ENCODE measurements around the gene TMEM213. TPM values are rescaled to one million over a fixed set of nuclear protein-coding genes. Genes with fewer than 3 reads are reported as not detected.

Gene TMEM213
- total RNA-seq, 1 experiment from 2014 or later, result not detected

- TF ChIP-seq ZBTB33 (IDR thresholded peaks at IDR 0.05; ENCODE audit: extremely low read depth, insufficient replicate concordance, low read length) (no peak), EZH2 (IDR thresholded peaks at IDR 0.05) (no peak)
Observed at GRCh38 chr7:138756591-138757242, 41.1 kb upstream of the TMEM213 start (continued).

- ATAC-seq, result no peak
- intact Hi-C loops (cut with micrococcal nuclease), result no loop called here
- TF ChIP-seq ZBTB33 (IDR thresholded peaks at IDR 0.05; ENCODE audit: extremely low read depth, insufficient replicate concordance, low read length) (no peak), EZH2 (IDR thresholded peaks at IDR 0.05) (no peak), CBX3 (IDR thresholded peaks at IDR 0.05; ENCODE audit: low read depth) (no peak), ELF1 (IDR thresholded peaks at IDR 0.05; ENCODE audit: borderline replicate concordance, low read depth) (no peak), ZFX (IDR thresholded peaks at IDR 0.05) (no peak), SP1 (IDR thresholded peaks at IDR 0.05; ENCODE audit: low read depth) (no peak), YY1 (IDR thresholded peaks at IDR 0.05; ENCODE audit: extremely low read depth, insufficient replicate concordance, low read depth, low read length) (no peak), REST (IDR thresholded peaks at IDR 0.05; ENCODE audit: low read depth) (no peak), SRF (IDR thresholded peaks at IDR 0.05; ENCODE audit: low read depth) (no peak), EZH2phosphoT487 (IDR thresholded peaks at IDR 0.05; ENCODE audit: borderline replicate concordance) (no peak), JUND (IDR thresholded peaks at IDR 0.05) (no peak), ATF3 (IDR thresholded peaks at IDR 0.05) (no peak), POLR2A (IDR thresholded peaks at IDR 0.05; ENCODE audit: borderline replicate concordance, extremely low read depth, insufficient read depth, insufficient read length) (no peak), FOSL1 (IDR thresholded peaks at IDR 0.05; ENCODE audit: low read depth) (no peak), EGR1 (IDR thresholded peaks at IDR 0.05; ENCODE audit: low read depth) (no peak), RAD21 (IDR thresholded peaks at IDR 0.05; ENCODE audit: low read depth) (no peak), ZNF274 (IDR thresholded peaks at IDR 0.05; ENCODE audit: low read depth, low read length) (no peak)
Observed at GRCh38 chr7:138768241-138768640, 29.6 kb upstream of the TMEM213 start.

More at GRCh38 chr7:138768241-138768640, 29.6 kb upstream of the TMEM213 start:
- no peak overlapping the region for H3K27ac ChIP-seq (ENCODE audit: low read depth, low read length)
- H2AFZ ChIP-seq (ENCODE audit: low read depth, low read length, poor library complexity, severe bottlenecking), result no peak overlapping the region
- H3K79me2 ChIP-seq (ENCODE audit: insufficient read depth, low read length), result no peaks in the 10 kb centered on the region
- DNase-seq (ENCODE audit: low read depth, low spot score), result no peak
- no peaks in the 10 kb centered on the region for H3K27me3 ChIP-seq (ENCODE audit: insufficient read depth, low read length)
- POLR2A ChIA-PET, result no interaction called here
- H4K20me1 ChIP-seq (ENCODE audit: insufficient read depth), result no peaks in the 10 kb centered on the region
- no peaks in the 10 kb centered on the region for H3K4me1 ChIP-seq (ENCODE audit: control insufficient read depth in 1 of 2, insufficient read depth in 2 of 2, low read length in 2 of 2)
- CTCF ChIA-PET, result no interaction called here
- no peaks in the 10 kb centered on the region for H3K9me2 ChIP-seq (ENCODE audit: insufficient read depth)
- no TSS peak for BruUV-seq (replicated peaks)
- no peak overlapping the region for H3K9ac ChIP-seq (ENCODE audit: low read length)
- no peak overlapping the region for H3K4me2 ChIP-seq (ENCODE audit: low read length)
- RAD21 ChIA-PET (ENCODE audit: low non-redundant PET in 1 of 2, low total read pairs in 2 of 2, uncharacterized antibody in 2 of 2, unreplicated experiment in 2 of 2), result no interaction called here
- no peaks in the 10 kb centered on the region for H3K9me3 ChIP-seq (ENCODE audit: control insufficient read depth in 1 of 2, insufficient read depth in 1 of 2, low read depth in 1 of 2, low read length in 2 of 2)
- H3K4me3 ChIP-seq (replicated peaks in 1 of 2; ENCODE audit: low read depth in 1 of 2, low read length in 2 of 2), result no peak overlapping the region
- H3K36me3 ChIP-seq (ENCODE audit: control insufficient read depth in 1 of 2, insufficient read depth in 2 of 2, low read length in 2 of 2), result no peaks in the 10 kb centered on the region
